ENCODE data around the gene MS4A6A.
"Not testable (repeated sequence)": the region's sequence is repeated elsewhere in the genome, so short reads cannot be mapped to it uniquely, and the experiment has no call there.

DNA sequence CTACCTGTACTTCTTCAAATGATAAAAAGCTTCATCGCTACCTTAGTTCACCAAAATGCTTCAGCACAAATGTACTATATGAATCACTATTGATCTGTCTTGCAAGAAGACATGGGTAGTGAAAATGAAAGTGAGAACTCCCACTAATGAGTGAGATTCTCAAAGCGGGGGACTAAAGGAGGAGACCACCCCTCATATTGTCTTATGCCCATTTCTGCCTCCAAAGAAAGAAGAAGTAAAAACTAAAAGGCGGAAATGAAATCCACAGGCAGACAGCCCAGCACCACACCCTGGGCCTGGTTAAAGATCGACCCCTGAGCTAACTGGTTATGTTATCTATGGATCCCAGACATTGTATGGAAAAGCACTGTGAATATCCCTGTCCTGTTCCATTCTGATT is 9.7 kb upstream of the MS4A6A start:
- TF ChIP-seq YY1 (IDR thresholded peaks at IDR 0.05; ENCODE audit: insufficient read depth, insufficient read length); ZNF274 (IDR thresholded peaks at IDR 0.05; ENCODE audit: low read depth, low read length): not testable (repeated sequence)
